ENCODE data around the gene TBC1D10B.
"Not testable (repeated sequence)": the region's sequence is repeated elsewhere in the genome, so short reads cannot be mapped to it uniquely, and the experiment has no call there.

TBC1D10B gene

GRCh38 chr16:30397776-30398660 is 27.7 kb upstream of the TBC1D10B start:
- DNase-seq (ENCODE audit: low spot score): no peak

- no peak for DNase-seq (ENCODE audit: low spot score)
These were observed 26.8 kb upstream of the TBC1D10B start for GRCh38 chr16:30397056-30397455.

GRCh38 chr16:30396627-30397026 is 26.3 kb upstream of the TBC1D10B start:
- not testable (repeated sequence) for DNase-seq (ENCODE audit: low spot score)

GRCh38 chr16:30395992-30396585 is 25.8 kb upstream of the TBC1D10B start:
- no peak for DNase-seq (ENCODE audit: low spot score)

GRCh38 chr16:30395155-30395991 is 25.1 kb upstream of the TBC1D10B start, which contains the start of gene ZNF48:
Gene ZNF48, plus strand, starts transcription at chr16:30395420. Its CDS starts 375 bp downstream, at chr16:30395795.
- peak; percentile 80 for DNase-seq (ENCODE audit: low spot score)

GRCh38 chr16:30394592-30395154 is 24.4 kb upstream of the TBC1D10B start:
- peak; percentile 42 for DNase-seq (ENCODE audit: low spot score)

GRCh38 chr16:30383521-30383920 is 13.2 kb upstream of the TBC1D10B start:
- DNase-seq (ENCODE audit: low spot score): no peak

GRCh38 chr16:30382111-30382881 is 12.0 kb upstream of the TBC1D10B start, which contains the start of gene SEPTIN1:
Gene SEPTIN1, minus strand, starts transcription at chr16:30382561. Its CDS starts 19 bp downstream, at chr16:30382542.
- no peak for DNase-seq (ENCODE audit: low spot score)

GRCh38 chr16:30381291-30382041 is 11.2 kb upstream of the TBC1D10B start:
- DNase-seq (ENCODE audit: low spot score): no peak

GRCh38 chr16:30380803-30381208 is 10.5 kb upstream of the TBC1D10B start:
- no peak for DNase-seq (ENCODE audit: low spot score)

- DNase-seq (ENCODE audit: low spot score): no peak
These were observed 9.9 kb upstream of the TBC1D10B start for GRCh38 chr16:30380072-30380802.

- no peak for DNase-seq (ENCODE audit: low spot score)
These were observed 9.0 kb upstream of the TBC1D10B start for GRCh38 chr16:30379158-30379783.

- peak; percentile 92 for DNase-seq (ENCODE audit: low spot score)
These were observed 8.2 kb upstream of the TBC1D10B start for GRCh38 chr16:30378236-30379157.

GRCh38 chr16:30377812-30378235 is 7.5 kb upstream of the TBC1D10B start:
- DNase-seq (ENCODE audit: low spot score): no peak

GRCh38 chr16:30377050-30377811 is 6.9 kb upstream of the TBC1D10B start:
- no peak for DNase-seq (ENCODE audit: low spot score)

GRCh38 chr16:30376461-30376902 is 6.2 kb upstream of the TBC1D10B start:
- no peak for DNase-seq (ENCODE audit: low spot score)

GRCh38 chr16:30375864-30376263 is 5.6 kb upstream of the TBC1D10B start:
- no peak for DNase-seq (ENCODE audit: low spot score)

Data from HuH-7.5 (cell line).